Ishikawa (cell line): ENCODE data around the gene CHPF.

Experiments
- CEBPB ChIP-seq: IDR thresholded peaks from 2 replicates; pipeline ENCODE4 v1.6.1; 2012
- CREB1 ChIP-seq: IDR thresholded peaks from 2 replicates; pipeline ENCODE4 v1.6.1; 2012; ENCODE audit warnings: low read depth
- EGR1 ChIP-seq: IDR thresholded peaks from 2 replicates; pipeline ENCODE4 v1.6.1; 2012
- EP300 ChIP-seq: IDR thresholded peaks from 2 replicates; pipeline ENCODE4 v1.6.1; 2012; ENCODE audit warnings: borderline replicate concordance
- FOXM1 ChIP-seq: IDR thresholded peaks from 2 replicates; pipeline ENCODE4 v1.6.1; 2012; ENCODE audit warnings: low read depth, borderline replicate concordance
- NFIC ChIP-seq: IDR thresholded peaks from 2 replicates; pipeline ENCODE4 v1.6.1; 2012
- RAD21 ChIP-seq: IDR thresholded peaks from 2 replicates; pipeline ENCODE4 v1.6.1; 2012; ENCODE audit warnings: low read depth
- TAF1 ChIP-seq: IDR thresholded peaks from 2 replicates; pipeline ENCODE4 v1.6.1; 2012; ENCODE audit warnings: low read depth, mild to moderate bottlenecking
- TCF12 ChIP-seq: IDR thresholded peaks from 2 replicates; pipeline ENCODE4 v1.6.1; 2012; ENCODE audit warnings: low read depth
- TEAD4 ChIP-seq: IDR thresholded peaks from 2 replicates; pipeline ENCODE4 v1.6.1; 2012
- YY1 ChIP-seq: IDR thresholded peaks from 2 replicates; pipeline ENCODE4 v1.6.1; 2012; ENCODE audit warnings: low read depth
- ZBTB7A ChIP-seq: IDR thresholded peaks from 2 replicates; pipeline ENCODE4 v1.6.1; 2012; ENCODE audit warnings: low read depth
- TF ChIP-seq, protein P1 (sequence below): IDR thresholded peaks from 2 replicates; pipeline ENCODE4 v1.6.1; 2012
- TF ChIP-seq, protein P2 (sequence below): IDR thresholded peaks from 2 replicates; pipeline ENCODE4 v1.6.1; 2012
- TF ChIP-seq, protein P3 (sequence below): IDR thresholded peaks from 2 replicates; pipeline ENCODE4 v1.6.1; 2012; ENCODE audit warnings: low read depth, mild to moderate bottlenecking

The CHPF gene

DNA sequence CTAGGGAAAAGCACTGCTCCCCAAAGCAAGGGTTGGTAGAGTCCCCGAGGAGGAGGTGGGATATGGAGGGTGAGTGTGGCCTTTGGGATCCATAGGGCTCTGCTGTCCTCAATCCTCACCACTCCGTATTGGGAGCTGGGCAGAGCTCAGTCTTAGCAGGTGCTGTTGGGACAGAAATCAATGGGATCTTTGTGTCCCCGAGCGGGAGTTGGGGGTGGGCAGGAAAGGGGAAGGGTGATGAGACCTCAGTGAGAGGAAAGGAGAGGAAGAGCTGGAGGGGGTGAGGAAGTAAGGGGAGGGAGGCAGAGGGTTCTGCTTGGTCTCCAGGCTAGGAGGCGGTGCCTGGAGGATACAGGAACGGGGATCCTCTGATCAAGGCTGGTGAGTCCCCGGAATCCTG, 26.7 kb downstream of the CHPF start:
- TF ChIP-seq YY1 (no peak), ZBTB7A (no peak), TEAD4 (no peak), TAF1 (no peak), FOXM1 (no peak), RAD21 (no peak)
- TF ChIP-seq, protein P1, sequence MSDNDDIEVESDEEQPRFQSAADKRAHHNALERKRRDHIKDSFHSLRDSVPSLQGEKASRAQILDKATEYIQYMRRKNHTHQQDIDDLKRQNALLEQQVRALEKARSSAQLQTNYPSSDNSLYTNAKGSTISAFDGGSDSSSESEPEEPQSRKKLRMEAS: no peak
- TF ChIP-seq, protein P2, sequence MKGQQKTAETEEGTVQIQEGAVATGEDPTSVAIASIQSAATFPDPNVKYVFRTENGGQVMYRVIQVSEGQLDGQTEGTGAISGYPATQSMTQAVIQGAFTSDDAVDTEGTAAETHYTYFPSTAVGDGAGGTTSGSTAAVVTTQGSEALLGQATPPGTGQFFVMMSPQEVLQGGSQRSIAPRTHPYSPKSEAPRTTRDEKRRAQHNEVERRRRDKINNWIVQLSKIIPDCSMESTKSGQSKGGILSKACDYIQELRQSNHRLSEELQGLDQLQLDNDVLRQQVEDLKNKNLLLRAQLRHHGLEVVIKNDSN: no peak
- TF ChIP-seq, protein P3, sequence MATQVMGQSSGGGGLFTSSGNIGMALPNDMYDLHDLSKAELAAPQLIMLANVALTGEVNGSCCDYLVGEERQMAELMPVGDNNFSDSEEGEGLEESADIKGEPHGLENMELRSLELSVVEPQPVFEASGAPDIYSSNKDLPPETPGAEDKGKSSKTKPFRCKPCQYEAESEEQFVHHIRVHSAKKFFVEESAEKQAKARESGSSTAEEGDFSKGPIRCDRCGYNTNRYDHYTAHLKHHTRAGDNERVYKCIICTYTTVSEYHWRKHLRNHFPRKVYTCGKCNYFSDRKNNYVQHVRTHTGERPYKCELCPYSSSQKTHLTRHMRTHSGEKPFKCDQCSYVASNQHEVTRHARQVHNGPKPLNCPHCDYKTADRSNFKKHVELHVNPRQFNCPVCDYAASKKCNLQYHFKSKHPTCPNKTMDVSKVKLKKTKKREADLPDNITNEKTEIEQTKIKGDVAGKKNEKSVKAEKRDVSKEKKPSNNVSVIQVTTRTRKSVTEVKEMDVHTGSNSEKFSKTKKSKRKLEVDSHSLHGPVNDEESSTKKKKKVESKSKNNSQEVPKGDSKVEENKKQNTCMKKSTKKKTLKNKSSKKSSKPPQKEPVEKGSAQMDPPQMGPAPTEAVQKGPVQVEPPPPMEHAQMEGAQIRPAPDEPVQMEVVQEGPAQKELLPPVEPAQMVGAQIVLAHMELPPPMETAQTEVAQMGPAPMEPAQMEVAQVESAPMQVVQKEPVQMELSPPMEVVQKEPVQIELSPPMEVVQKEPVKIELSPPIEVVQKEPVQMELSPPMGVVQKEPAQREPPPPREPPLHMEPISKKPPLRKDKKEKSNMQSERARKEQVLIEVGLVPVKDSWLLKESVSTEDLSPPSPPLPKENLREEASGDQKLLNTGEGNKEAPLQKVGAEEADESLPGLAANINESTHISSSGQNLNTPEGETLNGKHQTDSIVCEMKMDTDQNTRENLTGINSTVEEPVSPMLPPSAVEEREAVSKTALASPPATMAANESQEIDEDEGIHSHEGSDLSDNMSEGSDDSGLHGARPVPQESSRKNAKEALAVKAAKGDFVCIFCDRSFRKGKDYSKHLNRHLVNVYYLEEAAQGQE: no peak

DNA sequence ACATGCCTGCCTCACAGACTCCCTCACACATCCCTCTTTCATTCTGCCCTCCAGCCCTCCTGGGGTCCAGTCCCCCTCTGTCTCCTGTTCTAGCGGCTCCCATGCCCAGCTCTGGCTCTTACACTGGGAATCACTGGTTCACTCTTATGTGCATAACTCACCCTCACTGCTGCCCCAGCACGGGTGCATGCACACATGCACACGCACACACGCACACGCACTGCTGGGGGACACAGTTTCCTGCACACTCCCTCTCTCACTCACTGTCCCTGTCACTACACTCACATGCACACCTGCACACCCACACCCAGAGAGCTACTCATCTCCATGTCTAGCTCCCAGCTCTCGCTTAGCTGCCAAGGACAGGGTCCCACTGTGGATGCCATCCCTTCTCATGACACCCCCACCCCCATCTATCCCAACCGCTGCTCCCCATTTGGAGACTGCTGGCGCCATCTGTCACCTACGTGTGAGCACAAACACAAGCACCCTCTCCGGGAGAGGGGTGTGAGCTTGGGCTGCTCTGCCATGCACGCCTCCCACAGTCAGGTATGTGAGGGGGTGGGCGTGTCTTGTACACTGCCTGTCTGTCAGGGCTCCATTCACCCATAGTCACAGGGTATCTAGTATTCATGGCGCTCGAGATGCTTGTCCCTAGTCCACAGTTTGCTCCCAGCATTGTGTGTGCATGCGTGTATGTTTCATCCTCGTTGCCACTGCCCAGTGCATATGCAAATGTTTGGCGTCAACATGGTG, 27.6 kb downstream of the CHPF start:
- TF ChIP-seq, protein P2: no peak
- TF ChIP-seq YY1 (no peak), FOXM1 (no peak), EP300 (no peak), CEBPB (no peak), CREB1 (no peak), NFIC (no peak), ZBTB7A (no peak), TAF1 (no peak), RAD21 (no peak), TCF12 (no peak), TEAD4 (no peak), EGR1 (no peak)
- TF ChIP-seq, protein P3: no peak
- TF ChIP-seq, protein P1: no peak

DNA sequence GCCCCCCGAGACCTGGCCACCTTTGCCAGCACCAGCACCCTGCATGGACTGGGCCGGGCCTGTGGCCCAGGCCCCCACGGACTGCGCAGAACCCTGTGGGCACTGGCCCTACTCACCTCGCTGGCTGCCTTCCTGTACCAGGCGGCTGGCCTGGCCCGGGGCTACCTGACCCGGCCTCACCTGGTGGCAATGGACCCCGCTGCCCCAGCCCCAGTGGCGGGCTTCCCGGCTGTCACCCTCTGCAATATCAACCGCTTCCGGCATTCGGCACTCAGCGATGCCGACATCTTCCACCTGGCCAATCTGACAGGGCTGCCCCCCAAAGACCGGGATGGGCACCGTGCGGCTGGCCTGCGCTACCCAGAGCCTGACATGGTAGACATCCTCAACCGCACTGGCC, 28.8 kb downstream of the CHPF start:
- TF ChIP-seq ZBTB7A (no peak), TCF12 (no peak), EP300 (no peak), TAF1 (no peak), FOXM1 (no peak), TEAD4 (no peak), RAD21 (no peak), CREB1 (no peak), CEBPB (no peak), YY1 (no peak), EGR1 (no peak), NFIC (no peak)
- TF ChIP-seq, protein P2: no peak
- TF ChIP-seq, protein P1: no peak
- TF ChIP-seq, protein P3: no peak
